GM20000 (cell line): ENCODE data around the gene DOCK10.
A peak's percentile ranks its signal among the peaks of the same experiment; 100 is the strongest.

Experiments
- DNase-seq: peaks from one replicate; pipeline ENCODE4 v3.0.0; 2012; ENCODE audit warnings: low spot score
- TF ChIP-seq, protein P1 (sequence below): IDR thresholded peaks from 2 replicates; pipeline ENCODE4 v1.5.1; 2012; ENCODE audit warnings: mild to moderate bottlenecking, control low read depth; ENCODE audit errors: extremely low read depth, missing control alignments

The DOCK10 gene

DNA sequence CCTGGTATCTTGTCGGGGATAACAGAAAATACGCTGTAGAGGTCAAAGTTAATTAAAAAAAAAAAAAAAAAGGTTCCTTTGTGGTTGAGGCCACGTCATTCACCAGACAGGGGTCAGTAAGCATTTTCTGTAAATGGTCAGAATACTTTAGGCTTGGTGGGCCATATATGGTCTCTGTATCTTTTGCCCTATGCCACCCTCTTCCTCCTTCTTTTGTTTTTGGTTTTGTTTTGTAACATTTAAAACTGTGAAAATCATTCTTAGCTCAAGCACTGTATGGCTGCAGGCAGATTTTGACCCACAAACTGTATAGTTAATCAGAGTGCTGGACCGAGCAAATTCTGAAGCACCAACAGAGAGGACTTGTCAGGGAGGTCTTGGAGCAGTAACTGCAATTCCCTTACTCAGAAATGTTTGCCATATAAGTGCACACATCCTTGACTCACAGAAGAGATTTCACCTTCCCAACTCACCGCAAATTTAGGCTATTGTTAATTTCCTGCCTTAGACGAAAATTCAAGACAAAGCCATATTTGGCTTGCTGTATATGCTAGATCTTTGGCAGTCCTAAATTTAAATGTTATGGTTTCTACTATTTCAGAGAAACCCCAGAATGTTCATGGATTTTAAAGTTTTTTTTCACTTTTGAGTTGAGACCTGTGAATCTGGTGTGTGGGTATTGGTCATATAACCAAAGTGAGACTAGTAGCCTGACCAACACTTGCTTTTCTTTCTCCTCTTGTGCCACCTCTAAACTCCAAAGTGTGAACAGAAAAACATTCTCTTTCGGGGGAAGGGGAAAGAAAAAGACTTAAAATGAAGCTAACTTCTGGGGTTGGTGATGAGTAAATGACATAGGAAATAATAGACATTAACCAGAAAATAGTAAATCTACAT, 65.4 kb downstream of the DOCK10 start:
- TF ChIP-seq, protein P1, sequence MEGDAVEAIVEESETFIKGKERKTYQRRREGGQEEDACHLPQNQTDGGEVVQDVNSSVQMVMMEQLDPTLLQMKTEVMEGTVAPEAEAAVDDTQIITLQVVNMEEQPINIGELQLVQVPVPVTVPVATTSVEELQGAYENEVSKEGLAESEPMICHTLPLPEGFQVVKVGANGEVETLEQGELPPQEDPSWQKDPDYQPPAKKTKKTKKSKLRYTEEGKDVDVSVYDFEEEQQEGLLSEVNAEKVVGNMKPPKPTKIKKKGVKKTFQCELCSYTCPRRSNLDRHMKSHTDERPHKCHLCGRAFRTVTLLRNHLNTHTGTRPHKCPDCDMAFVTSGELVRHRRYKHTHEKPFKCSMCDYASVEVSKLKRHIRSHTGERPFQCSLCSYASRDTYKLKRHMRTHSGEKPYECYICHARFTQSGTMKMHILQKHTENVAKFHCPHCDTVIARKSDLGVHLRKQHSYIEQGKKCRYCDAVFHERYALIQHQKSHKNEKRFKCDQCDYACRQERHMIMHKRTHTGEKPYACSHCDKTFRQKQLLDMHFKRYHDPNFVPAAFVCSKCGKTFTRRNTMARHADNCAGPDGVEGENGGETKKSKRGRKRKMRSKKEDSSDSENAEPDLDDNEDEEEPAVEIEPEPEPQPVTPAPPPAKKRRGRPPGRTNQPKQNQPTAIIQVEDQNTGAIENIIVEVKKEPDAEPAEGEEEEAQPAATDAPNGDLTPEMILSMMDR: no peak
- no peak for DNase-seq

DNA sequence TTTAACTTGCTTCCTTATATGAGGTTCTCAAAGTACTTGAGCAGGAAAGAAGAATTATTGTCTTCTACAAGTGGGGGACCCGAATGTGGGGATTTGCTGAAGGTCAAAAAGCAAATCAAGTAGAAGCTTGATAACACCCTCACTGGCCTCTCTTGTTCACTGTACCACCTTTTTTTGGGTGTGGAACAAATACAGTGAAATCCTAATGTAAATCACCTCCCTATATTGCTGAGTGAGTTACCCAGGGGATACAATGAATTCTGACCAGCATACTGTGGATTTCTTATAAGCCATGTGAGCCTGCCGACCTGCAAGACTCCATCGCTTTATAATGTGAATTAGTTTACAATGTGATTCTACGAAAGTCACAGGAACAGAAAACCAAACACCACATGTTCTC, 66.5 kb downstream of the DOCK10 start:
- DNase-seq: no peak
- TF ChIP-seq, protein P1: no peak

DNA sequence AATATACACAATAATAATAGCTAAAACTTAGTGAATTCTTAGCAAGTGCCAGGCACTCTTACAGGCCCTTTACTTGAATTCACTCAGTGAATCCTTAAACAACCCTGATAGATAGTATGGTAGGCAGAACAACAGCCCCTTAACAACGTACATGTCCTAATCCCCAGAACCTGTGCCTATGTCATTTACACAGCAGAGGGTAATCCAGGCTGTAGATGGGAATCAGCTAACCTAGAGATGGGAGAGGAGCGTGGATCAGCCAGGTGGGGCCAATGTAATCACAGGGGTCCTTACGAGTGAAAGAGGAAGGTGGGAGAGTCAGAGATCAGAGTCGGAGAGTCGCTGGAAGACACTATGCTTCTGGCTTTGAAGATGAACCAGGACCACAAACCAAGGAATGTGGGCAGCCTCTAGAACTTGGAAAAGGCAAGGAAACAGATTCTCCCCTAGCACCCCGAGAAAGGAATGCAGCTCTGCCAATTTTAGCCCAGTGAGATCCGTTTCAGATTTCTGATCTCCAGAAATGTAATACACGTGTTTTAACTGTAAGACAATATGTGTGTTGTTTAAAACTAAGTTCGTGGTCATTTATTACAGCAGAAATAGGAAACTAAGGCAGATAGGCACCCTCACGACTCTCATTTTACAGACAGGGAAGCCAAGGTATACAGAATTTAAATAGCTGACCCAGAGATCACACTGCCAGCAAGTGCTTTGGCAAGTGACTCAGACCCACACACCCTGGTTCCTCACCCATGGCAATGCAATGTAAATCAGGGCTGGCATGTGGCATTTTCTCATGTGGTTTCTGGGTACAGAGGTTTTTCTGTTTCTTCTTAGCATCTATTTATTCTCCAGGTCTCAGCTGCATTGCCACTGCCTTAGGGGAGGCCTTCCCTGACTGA, 68.9 kb downstream of the DOCK10 start:
- TF ChIP-seq, protein P1: no peak
- no peak for DNase-seq

DNA sequence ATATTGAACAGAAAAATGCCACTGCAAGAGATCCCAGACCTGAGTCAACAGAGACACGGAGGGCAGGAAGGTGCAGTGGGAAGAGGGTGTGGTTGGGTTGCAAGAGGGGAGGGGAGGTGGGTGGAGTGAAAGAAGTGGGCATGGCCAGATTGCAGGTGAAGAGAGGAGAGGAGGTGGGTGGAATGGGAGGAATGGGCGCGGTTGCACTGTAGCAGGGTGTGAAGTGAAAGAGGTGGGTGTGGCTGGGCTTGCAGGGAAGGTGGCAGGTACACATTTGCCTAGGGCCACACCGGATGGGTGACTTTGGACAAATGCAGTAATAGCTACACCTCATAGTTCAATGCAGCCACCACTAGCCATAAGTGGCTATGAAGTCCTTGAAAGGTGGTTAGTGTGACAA, 71.1 kb downstream of the DOCK10 start:
- DNase-seq: no peak
- TF ChIP-seq, protein P1: no peak

DNA sequence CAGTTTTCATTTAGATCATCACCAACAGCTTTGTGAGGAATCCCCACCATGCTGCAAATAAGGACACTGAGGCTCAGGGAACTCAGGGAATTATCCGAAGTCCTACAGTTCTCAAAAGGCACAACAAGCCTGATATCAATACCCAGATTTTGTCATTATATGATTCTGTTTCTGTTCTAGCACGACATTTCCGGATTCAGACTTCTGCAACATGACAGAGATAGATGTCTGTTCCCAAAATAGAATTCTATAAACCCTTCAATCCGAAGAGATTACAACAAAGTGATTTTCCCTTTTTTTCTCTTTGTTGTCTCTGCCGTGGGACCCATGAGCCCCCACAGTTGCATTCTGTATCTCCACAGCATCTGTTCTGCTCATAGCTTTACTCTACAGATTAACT, 72.0 kb downstream of the DOCK10 start:
- TF ChIP-seq, protein P1: no peak
- DNase-seq: no peak

DNA sequence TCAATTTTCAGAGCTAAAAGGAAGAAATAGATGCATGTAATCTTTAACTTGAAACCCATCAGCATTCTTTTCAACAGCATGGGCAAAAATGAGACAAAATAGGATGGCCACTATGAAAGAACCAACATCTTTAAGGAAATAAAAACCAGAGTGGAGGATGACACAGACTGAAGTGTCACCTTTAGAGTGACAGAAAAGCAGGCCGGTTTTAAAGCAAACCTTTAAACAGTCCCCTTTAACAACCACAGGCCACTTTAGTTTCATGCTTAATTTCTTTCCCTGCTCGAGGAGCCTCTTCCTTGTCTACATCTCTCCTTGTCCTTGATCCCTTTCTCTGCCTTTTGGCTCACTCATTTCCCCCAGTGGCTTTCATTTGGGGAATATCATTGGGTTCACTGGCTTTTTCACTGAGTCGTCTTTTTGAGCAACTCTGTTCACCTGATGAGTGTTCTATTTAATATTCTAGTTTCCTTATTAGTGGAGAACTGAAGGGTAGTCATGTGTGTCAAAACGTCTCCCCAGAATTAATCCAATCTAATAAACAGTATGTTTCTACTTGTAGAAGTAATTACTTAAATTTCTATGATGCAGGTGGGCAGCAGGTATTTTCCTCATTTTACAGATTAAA, 72.5 kb downstream of the DOCK10 start:
- peak; percentile 22 for DNase-seq
- TF ChIP-seq, protein P1: no peak
